Caco-2 (cell line): ENCODE measurements around the gene ODF2L. TPM values are rescaled to one million over a fixed set of nuclear protein-coding genes. Genes with fewer than 3 reads are reported as not detected.

Experiments used
- Bru-seq: library from RNA; stranded (reverse); fragments of 400-500 nt; gene quantifications from one replicate; lab custom pipeline; 2021; lab: Mats Ljungman, UMichigan
- BruChase-seq, 2 experiments: library from RNA; stranded (reverse); fragments of 400-500 nt; gene quantifications; one replicate each; lab custom pipeline; 2021; lab: Mats Ljungman, UMichigan
- BruUV-seq: library from RNA; stranded (reverse); fragments of 400-500 nt; replicated peaks from 2 replicates; lab custom pipeline; 2021; lab: Mats Ljungman, UMichigan
- CTCF ChIA-PET: fragments of 300-600 bp; sonication (Branson Sonifier 250); formaldehyde crosslinking; loops from one replicate; lab custom pipeline; 2022; ENCODE audit warnings: antibody characterized with exemption; lab: Charles Lee
- POLR2A ChIA-PET: fragments of 300-600 bp; sonication (Branson Sonifier 250); formaldehyde crosslinking; loops from one replicate; lab custom pipeline; 2022; ENCODE audit warnings: antibody characterized with exemption; lab: Charles Lee
- DNase-seq, 2 experiments: peaks; one replicate each; pipeline versions ENCODE4 v3.0.0 to v3.0.0-alpha.2; 2020 to 2022
- H3K27me3 ChIP-seq: replicated peaks from 2 replicates; pipeline ENCODE4 v1.6.0; 2011; ENCODE audit warnings: low read length; ENCODE audit not compliant: control insufficient read depth, insufficient read depth
- H3K36me3 ChIP-seq: 2 replicates; pipeline ENCODE4 v1.5.1; 2011; ENCODE audit warnings: low read length; ENCODE audit not compliant: control insufficient read depth, insufficient read depth
- H3K4me1 ChIP-seq: fragments of 250-450 bp; sonication (Bioruptor Pico); 2 replicates; pipeline ENCODE4 v1.5.1; 2020; ENCODE audit warnings: mild to moderate bottlenecking
- H3K4me3 ChIP-seq: 2 replicates; pipeline ENCODE4 v1.5.1; 2011; ENCODE audit warnings: low read depth, mild to moderate bottlenecking, control low read depth, low read length
- H3K9me3 ChIP-seq: fragments of 250-450 bp; sonication (Bioruptor Pico); 2 replicates; pipeline ENCODE4 v1.5.1; 2020; ENCODE audit warnings: mild to moderate bottlenecking, moderate library complexity
- H3K27ac Mint-ChIP-seq: one replicate; pipeline ENCODE4 v1.8.0; 2022; ENCODE audit warnings: mixed read lengths; ENCODE audit not compliant: unreplicated experiment
- H3K27me3 Mint-ChIP-seq: one replicate; pipeline ENCODE4 v1.8.0; 2022; ENCODE audit warnings: mixed read lengths; ENCODE audit not compliant: insufficient read depth, unreplicated experiment
- H3K36me3 Mint-ChIP-seq: one replicate; pipeline ENCODE4 v1.8.0; 2022; ENCODE audit warnings: mild to moderate bottlenecking, mixed read lengths; ENCODE audit not compliant: insufficient read depth, unreplicated experiment
- H3K4me1 Mint-ChIP-seq: one replicate; pipeline ENCODE4 v1.8.0; 2022; ENCODE audit warnings: low read depth, mixed read lengths; ENCODE audit not compliant: unreplicated experiment
- H3K4me3 Mint-ChIP-seq: one replicate; pipeline ENCODE4 v1.8.0; 2022; ENCODE audit warnings: mild to moderate bottlenecking, moderate library complexity, mixed read lengths; ENCODE audit not compliant: unreplicated experiment
- H3K9me3 Mint-ChIP-seq: one replicate; pipeline ENCODE4 v1.8.0; 2022; ENCODE audit warnings: mixed read lengths; ENCODE audit not compliant: unreplicated experiment
- intact Hi-C: fragments of 100-400 bp; cut with micrococcal nuclease; formaldehyde crosslinking; loops from one replicate; pipeline ENCODE4 v1.10.0; 2022; ENCODE audit not compliant: unreplicated experiment
- long read RNA-seq: library from polyadenylated mRNA; stranded (forward); transcript quantifications from one replicate; pipeline ENCODE4 v2.0.0, GENCODE V29; 2022
- total RNA-seq: library from RNA; stranded (reverse); gene quantifications from 2 replicates; pipeline ENCODE4 v1.2.3, GENCODE V29; 2022
- TF ChIP-seq, protein P1 (sequence below), 2 experiments: fragments of 200-600 bp in 1 of 2; IDR thresholded peaks; 1 replicate in 1 of 2; 2 replicates in 1 of 2; pipeline versions ENCODE4 v1.5.1 to v1.8.0; 2011 to 2022; ENCODE audit warnings: antibody characterized with exemption in 1 of 2, control low read depth in 1 of 2, inconsistent platforms in 1 of 2, low read depth in 1 of 2, low read length in 1 of 2, mild to moderate bottlenecking in 1 of 2, moderate library complexity in 1 of 2; ENCODE audit not compliant: insufficient read depth in 1 of 2, severe bottlenecking in 1 of 2, unreplicated experiment in 1 of 2

Gene ODF2L
- 9.7 and 10.7 TPM in 2 replicates for total RNA-seq
- percentile 57 among the genes with signal in this experiment for Bru-seq, nascent RNA
- percentile 71 among the genes with signal in this experiment for BruChase-seq, experiment 1, labeled RNA remaining after a 2-hour chase
- BruChase-seq, experiment 2, labeled RNA remaining after a 6-hour chase = percentile 61 among the genes with signal in this experiment
- long read RNA-seq, partial matches to known transcripts = 0 of 10 reads
- long read RNA-seq, other reads (novel, unspliced or antisense) = 9 of 10 reads

GRCh38 chr1:86395751-86396497 lies at the start of gene ODF2L:
Gene ODF2L (minus strand): TSS chr1:86396323. CDS start chr1:86387027, 9,296 bp downstream.
- Mint-ChIP-seq H3K27ac (peak within 1 kb of the TSS; percentile 83), H3K9me3 (no peaks in the 10 kb centered on the region), H3K36me3 (no peaks in the 10 kb centered on the region), H3K4me1 (peaks cover 6% of the 10 kb centered on the region), H3K4me3 (peak within 1 kb of the TSS; percentile 93), H3K27me3 (no peaks in the 10 kb centered on the region)
- peak; percentile 82 to 83 for DNase-seq
- ChIA-PET CTCF (interaction anchor here (0.6 kb wide), 1 partner anchor 309 kb away, joined by 4 read pairs; the partner anchor contains the start of gene SH3GLB1), POLR2A (no interaction called here)
- H3K4me1 ChIP-seq = no peaks in the 10 kb centered on the region
- H3K27me3 ChIP-seq = no peaks in the 10 kb centered on the region
- TF ChIP-seq, protein P1, sequence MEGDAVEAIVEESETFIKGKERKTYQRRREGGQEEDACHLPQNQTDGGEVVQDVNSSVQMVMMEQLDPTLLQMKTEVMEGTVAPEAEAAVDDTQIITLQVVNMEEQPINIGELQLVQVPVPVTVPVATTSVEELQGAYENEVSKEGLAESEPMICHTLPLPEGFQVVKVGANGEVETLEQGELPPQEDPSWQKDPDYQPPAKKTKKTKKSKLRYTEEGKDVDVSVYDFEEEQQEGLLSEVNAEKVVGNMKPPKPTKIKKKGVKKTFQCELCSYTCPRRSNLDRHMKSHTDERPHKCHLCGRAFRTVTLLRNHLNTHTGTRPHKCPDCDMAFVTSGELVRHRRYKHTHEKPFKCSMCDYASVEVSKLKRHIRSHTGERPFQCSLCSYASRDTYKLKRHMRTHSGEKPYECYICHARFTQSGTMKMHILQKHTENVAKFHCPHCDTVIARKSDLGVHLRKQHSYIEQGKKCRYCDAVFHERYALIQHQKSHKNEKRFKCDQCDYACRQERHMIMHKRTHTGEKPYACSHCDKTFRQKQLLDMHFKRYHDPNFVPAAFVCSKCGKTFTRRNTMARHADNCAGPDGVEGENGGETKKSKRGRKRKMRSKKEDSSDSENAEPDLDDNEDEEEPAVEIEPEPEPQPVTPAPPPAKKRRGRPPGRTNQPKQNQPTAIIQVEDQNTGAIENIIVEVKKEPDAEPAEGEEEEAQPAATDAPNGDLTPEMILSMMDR (IDR thresholded peaks at IDR 0.05; ENCODE audit: insufficient read depth in 1 of 2, low read depth in 1 of 2, low read length in 1 of 2, severe bottlenecking in 1 of 2, unreplicated experiment in 1 of 2) = no peak
- H3K36me3 ChIP-seq = no peaks in the 10 kb centered on the region
- BruUV-seq = TSS peak; percentile 30
- H3K4me3 ChIP-seq = peak within 1 kb of the TSS; percentile 74
- intact Hi-C loops = no loop called here
- H3K9me3 ChIP-seq = no peaks in the 10 kb centered on the region

DNA sequence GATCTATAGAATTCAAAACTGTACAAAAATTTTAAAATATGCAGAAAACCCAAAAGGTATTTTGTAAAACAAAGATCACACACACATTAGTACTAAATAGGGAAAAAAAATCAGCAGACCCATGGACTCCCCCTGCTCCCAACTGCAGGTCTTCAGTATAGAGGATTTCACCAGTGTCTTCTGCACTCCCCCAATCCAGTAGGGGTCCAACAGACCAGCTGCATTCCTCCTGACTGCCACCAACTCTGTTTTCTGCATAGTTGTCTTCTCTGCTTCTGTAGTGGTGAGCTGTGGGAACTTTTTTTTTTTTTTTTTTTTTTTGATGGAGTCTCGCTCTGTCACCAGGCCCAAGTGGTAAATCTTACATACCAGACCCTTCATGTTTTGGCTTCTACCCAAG lies 49.8 kb upstream of the ODF2L start:
- Mint-ChIP-seq H3K27ac (no peak overlapping the region), H3K36me3 (no peaks in the 10 kb centered on the region), H3K9me3 (no peaks in the 10 kb centered on the region), H3K4me1 (no peaks in the 10 kb centered on the region), H3K27me3 (no peaks in the 10 kb centered on the region), H3K4me3 (no peak overlapping the region)
- ChIA-PET CTCF (no interaction called here), POLR2A (no interaction called here)
- intact Hi-C loops = no loop called here
- H3K9me3 ChIP-seq = no peaks in the 10 kb centered on the region
- no peaks in the 10 kb centered on the region for H3K27me3 ChIP-seq
- no peaks in the 10 kb centered on the region for H3K36me3 ChIP-seq
- no peaks in the 10 kb centered on the region for H3K4me1 ChIP-seq
- DNase-seq = no peak
- H3K4me3 ChIP-seq = no peak overlapping the region
- no TSS peak for BruUV-seq
- TF ChIP-seq, protein P1 (IDR thresholded peaks at IDR 0.05; ENCODE audit: insufficient read depth in 1 of 2, low read depth in 1 of 2, low read length in 1 of 2, severe bottlenecking in 1 of 2, unreplicated experiment in 1 of 2) = no peak

GRCh38 chr1:86441997-86442396 lies 45.9 kb upstream of the ODF2L start:
- Histone ChIP-seq H3K27me3 (no peaks in the 10 kb centered on the region), H3K36me3 (no peaks in the 10 kb centered on the region), H3K9me3 (no peaks in the 10 kb centered on the region), H3K4me1 (no peaks in the 10 kb centered on the region), H3K4me3 (no peak overlapping the region)
- H3K27ac Mint-ChIP-seq = no peak overlapping the region
- H3K9me3 Mint-ChIP-seq = no peaks in the 10 kb centered on the region
- BruUV-seq = no TSS peak
- intact Hi-C loops = no loop called here
- H3K27me3 Mint-ChIP-seq = peaks cover 5% of the 10 kb centered on the region
- H3K4me3 Mint-ChIP-seq = no peak overlapping the region
- no peaks in the 10 kb centered on the region for H3K36me3 Mint-ChIP-seq
- H3K4me1 Mint-ChIP-seq = no peaks in the 10 kb centered on the region
- CTCF ChIA-PET = no interaction called here
- TF ChIP-seq, protein P1 (IDR thresholded peaks at IDR 0.05; ENCODE audit: insufficient read depth in 1 of 2, low read depth in 1 of 2, low read length in 1 of 2, severe bottlenecking in 1 of 2, unreplicated experiment in 1 of 2) = no peak
- no peak for DNase-seq
- POLR2A ChIA-PET = no interaction called here
